Measurements from ENCODE around the gene TRPM3.

Gene TRPM3

DNA sequence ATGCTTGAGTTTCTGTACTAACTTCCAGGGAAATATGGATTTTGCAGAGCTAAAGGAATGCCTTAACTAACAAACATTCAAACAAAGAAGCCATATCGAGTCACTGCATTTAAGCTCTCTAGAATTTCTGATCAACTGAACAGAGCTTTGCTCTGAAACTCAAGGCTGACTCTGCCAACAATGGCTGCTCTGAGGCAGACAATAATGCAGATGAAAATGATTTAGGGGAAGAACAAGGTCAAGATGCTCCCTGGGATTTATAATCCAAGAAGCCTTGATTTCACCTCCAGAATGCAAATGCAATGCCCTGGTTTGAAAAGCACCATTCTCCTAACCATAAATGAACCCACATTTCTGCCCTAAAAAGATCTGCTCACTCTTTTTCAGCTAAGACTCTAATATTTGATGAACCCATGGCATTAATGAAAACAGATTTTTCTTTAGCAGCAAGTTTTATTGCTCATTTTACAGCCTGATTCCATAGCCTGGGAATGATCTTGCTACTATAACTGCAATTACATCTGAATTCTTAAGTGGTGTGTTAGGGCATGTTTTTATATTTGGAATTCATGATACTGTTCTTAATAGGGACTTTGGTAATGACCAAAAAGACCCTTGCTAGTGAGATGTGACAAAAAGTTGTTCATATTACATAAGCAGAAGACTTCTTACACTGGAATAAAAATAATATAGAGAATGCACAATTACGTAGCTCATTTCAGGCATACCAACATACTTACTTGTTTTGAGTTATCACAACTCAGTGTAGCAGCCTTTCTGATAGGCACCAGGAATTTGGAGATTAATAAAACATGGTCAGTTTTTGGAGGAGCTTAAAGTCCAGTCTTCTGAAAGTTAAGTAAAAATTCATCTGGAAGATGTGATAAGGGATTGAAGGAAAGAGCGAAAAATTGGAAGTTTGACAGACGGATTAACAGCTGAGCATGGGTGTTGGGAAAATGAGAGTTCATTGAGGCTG lies 169.4 kb downstream of the TRPM3 start:
- Mint-ChIP-seq H3K27ac (ENCODE audit: low read depth) (no peak overlapping the region), H3K27me3 (no peaks in the 10 kb centered on the region), H3K4me3 (no peak overlapping the region), H3K9me3 (no peaks in the 10 kb centered on the region), H3K4me1 (no peaks in the 10 kb centered on the region), H3K36me3 (ENCODE audit: insufficient read depth) (no peaks in the 10 kb centered on the region)
- DNase-seq (ENCODE audit: low spot score in 2 of 2) = no peak
- no peak for ATAC-seq (replicated peaks; ENCODE audit: extremely low read depth, poor library complexity, severe bottlenecking)

DNA sequence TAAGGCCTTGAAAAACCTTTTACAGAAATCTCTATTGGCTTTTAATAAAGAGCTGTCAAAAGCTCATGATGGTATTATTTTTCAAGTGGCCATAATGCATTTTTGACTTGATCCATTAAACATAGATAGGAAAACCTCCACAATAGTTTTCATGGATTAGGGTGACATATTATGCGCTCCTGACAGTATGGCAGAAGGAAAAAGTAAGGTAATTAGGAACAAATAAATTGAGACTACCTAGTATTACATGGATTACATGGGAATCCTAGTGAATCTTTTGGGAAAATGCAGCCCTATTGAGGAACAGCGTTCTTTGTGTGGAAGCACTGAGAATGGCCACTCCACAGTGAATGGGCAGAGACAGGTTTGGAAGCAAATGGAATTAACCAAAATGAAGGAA lies 171.2 kb downstream of the TRPM3 start:
- no peak for DNase-seq (ENCODE audit: low spot score in 2 of 2)
- H3K9me3 Mint-ChIP-seq = no peaks in the 10 kb centered on the region
- no peak overlapping the region for H3K27ac Mint-ChIP-seq (ENCODE audit: low read depth)
- H3K36me3 Mint-ChIP-seq (ENCODE audit: insufficient read depth) = no peaks in the 10 kb centered on the region
- H3K4me3 Mint-ChIP-seq = no peak overlapping the region
- no peaks in the 10 kb centered on the region for H3K4me1 Mint-ChIP-seq
- ATAC-seq (replicated peaks; ENCODE audit: extremely low read depth, poor library complexity, severe bottlenecking) = no peak
- H3K27me3 Mint-ChIP-seq = no peaks in the 10 kb centered on the region

DNA sequence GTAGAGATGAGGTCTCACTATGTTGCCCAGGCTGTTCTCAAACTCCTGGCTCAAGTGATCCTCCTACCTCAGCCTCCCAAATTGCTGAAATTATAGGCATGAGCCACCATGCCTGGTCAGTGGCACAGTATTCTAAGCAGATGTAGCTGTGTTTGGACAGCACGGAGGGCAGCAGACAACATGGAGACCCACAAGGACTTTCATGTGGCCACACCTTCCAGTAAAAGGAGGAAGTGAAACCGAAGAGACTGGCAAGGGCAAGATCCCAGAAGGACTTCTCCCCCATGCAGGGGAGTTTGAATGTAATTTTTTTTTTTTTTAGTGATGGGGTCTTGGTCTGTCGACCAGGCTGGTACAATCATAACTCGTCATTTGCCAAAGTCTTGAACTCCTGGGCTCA lies 172.2 kb downstream of the TRPM3 start:
- H3K36me3 Mint-ChIP-seq (ENCODE audit: insufficient read depth) = no peaks in the 10 kb centered on the region
- H3K4me3 Mint-ChIP-seq = no peak overlapping the region
- H3K27ac Mint-ChIP-seq (ENCODE audit: low read depth) = no peak overlapping the region

DNA sequence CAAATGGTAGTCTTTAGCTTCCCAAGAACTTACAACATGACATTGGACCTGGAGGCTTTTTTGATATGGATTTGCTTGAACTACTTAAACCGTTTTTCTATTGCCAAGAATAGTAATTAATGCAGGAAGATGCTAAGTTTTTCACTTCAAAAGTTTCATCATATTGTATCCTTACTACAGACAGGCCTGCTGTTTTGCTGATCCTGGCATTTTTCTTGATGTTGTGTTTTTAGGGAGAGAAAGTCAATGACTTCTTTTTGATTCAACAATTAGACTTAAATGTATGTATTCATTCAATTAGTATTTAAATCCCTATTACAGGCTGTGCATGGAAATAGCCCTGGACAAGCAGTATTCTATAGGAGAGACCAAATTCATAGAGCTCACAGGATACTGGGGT lies 172.7 kb downstream of the TRPM3 start:
- Mint-ChIP-seq H3K36me3 (ENCODE audit: insufficient read depth) (no peaks in the 10 kb centered on the region), H3K27ac (ENCODE audit: low read depth) (no peak overlapping the region), H3K4me3 (no peak overlapping the region), H3K27me3 (peaks cover 10% of the 10 kb centered on the region), H3K4me1 (no peaks in the 10 kb centered on the region), H3K9me3 (no peaks in the 10 kb centered on the region)
- ATAC-seq (replicated peaks; ENCODE audit: extremely low read depth, poor library complexity, severe bottlenecking) (no peak), DNase-seq (ENCODE audit: low spot score in 2 of 2) (no peak)

More for the DNA sequence above, 172.2 kb downstream of the TRPM3 start:
- peaks cover 6% of the 10 kb centered on the region for H3K27me3 Mint-ChIP-seq
- ATAC-seq (replicated peaks; ENCODE audit: extremely low read depth, poor library complexity, severe bottlenecking) (no peak), DNase-seq (ENCODE audit: low spot score in 2 of 2) (no peak)
- no peaks in the 10 kb centered on the region for H3K9me3 Mint-ChIP-seq
- no peaks in the 10 kb centered on the region for H3K4me1 Mint-ChIP-seq

DNA sequence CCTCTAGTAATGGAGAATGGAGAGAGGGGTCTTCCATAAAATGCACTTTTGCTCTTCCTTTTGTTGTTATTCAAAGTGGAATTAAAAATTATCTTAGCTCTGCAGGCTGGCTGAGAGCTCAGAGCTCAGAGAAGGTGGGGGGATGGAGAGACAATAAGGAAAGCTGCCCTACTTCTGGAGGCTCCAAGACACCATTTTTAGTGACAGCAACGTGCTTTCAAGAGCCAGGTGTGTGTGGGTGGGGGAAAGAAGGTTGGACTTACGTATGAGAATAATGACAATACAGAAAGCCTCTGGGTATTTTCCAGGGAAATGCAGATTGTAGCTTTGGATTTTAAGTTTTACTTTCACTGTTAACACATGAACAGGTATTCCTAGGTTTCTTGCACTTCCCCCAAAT lies 173.9 kb downstream of the TRPM3 start:
- Mint-ChIP-seq H3K36me3 (ENCODE audit: insufficient read depth) (no peaks in the 10 kb centered on the region), H3K4me1 (no peaks in the 10 kb centered on the region), H3K27ac (ENCODE audit: low read depth) (no peak overlapping the region), H3K4me3 (no peak overlapping the region), H3K27me3 (peaks cover 10% of the 10 kb centered on the region), H3K9me3 (no peaks in the 10 kb centered on the region)
- ATAC-seq (replicated peaks; ENCODE audit: extremely low read depth, poor library complexity, severe bottlenecking) (no peak), DNase-seq (ENCODE audit: low spot score in 2 of 2) (no peak)

DNA sequence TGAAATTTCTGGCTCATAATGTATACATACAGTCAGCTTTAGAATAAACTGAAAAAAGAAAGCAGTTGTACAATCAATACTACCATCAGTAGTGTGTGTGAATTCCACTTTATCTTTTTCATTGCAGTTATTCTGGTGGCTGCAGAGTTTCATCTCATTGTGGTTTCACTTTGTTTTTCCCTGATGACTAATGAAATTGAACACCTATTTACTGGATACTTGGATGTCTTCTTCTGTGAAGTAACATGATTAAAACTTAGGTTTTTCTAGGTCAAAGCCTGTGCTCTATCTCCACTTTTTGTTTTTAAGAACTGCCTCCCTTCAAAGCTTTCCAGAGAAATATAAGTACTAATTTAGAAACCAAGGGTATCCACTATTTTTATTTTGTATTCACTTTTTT lies 174.3 kb downstream of the TRPM3 start:
- no peaks in the 10 kb centered on the region for H3K4me1 Mint-ChIP-seq
- H3K27ac Mint-ChIP-seq (ENCODE audit: low read depth) = no peak overlapping the region
- H3K36me3 Mint-ChIP-seq (ENCODE audit: insufficient read depth) = no peaks in the 10 kb centered on the region
- no peak overlapping the region for H3K4me3 Mint-ChIP-seq
- peaks cover 10% of the 10 kb centered on the region for H3K27me3 Mint-ChIP-seq
- ATAC-seq (replicated peaks; ENCODE audit: extremely low read depth, poor library complexity, severe bottlenecking) (no peak), DNase-seq (ENCODE audit: low spot score in 2 of 2) (no peak)
- no peaks in the 10 kb centered on the region for H3K9me3 Mint-ChIP-seq

DNA sequence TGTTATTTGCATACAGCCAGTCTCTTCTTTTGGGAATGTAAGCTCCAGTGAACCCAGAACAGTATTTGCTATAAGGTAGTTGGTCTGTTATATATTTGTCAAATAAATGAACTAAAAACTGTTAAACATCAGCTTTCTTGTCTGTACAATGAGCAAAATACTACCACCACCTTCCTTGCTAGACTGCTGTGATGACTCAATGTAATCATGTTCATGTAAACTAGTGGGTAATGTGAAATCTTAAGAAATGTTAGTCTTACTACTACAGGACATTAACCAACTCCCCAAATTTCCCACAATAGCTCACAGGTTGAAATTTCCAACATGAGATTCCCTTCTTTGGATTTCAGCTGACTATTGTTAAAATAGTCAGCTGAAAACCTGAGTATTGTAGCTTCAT lies 176.1 kb downstream of the TRPM3 start:
- no peak for ATAC-seq (replicated peaks; ENCODE audit: extremely low read depth, poor library complexity, severe bottlenecking)
- H3K4me3 Mint-ChIP-seq = no peak overlapping the region
- H3K9me3 Mint-ChIP-seq = no peaks in the 10 kb centered on the region
- no peaks in the 10 kb centered on the region for H3K36me3 Mint-ChIP-seq (ENCODE audit: insufficient read depth)
- no peak for DNase-seq (ENCODE audit: low spot score in 2 of 2)
- no peaks in the 10 kb centered on the region for H3K4me1 Mint-ChIP-seq
- H3K27ac Mint-ChIP-seq (ENCODE audit: low read depth) = no peak overlapping the region
- H3K27me3 Mint-ChIP-seq = peaks cover 10% of the 10 kb centered on the region

DNA sequence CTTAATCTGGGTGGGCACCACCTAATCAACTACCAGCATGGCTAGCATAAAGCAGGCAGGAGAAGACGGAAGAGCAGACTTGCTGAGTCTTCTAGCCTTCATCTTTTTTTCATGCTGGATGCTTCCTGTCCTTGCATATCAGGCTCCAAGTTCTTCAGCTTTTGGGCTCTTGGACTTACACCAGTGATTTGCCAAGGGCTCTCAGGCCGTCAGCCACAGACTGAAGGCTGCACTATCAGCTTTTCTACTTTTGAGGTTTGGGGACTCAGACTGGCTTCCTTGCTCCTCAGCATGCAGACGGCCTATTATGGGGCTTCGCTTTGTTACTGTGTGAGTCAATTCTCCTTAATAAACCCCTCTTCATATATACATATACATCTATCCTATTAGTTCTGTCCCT lies 180.2 kb downstream of the TRPM3 start:
- ATAC-seq (replicated peaks; ENCODE audit: extremely low read depth, poor library complexity, severe bottlenecking) = no peak
- Mint-ChIP-seq H3K36me3 (ENCODE audit: insufficient read depth) (no peaks in the 10 kb centered on the region), H3K4me3 (no peak overlapping the region), H3K27ac (ENCODE audit: low read depth) (no peak overlapping the region), H3K4me1 (no peaks in the 10 kb centered on the region), H3K27me3 (peaks cover 10% of the 10 kb centered on the region), H3K9me3 (no peaks in the 10 kb centered on the region)
- no peak for DNase-seq (ENCODE audit: low spot score in 2 of 2)

DNA sequence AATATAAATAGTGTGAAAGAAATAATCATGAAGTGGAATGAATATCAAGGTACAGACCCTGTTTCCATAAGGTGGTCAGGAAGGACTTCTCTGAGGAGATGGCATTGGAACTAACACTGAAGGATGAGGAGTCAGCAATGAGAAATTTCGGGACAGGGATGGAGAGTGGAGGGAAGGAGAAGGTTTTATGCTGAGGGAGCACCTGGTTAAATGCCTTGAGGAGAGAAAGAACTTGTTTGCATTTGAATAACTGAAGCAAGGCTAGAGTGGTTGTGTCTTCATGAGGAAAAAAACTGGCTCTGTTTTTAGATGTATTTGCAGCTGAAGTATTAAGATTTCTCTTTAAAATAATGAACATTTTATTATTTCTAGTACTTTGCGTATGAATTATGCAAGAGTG lies 180.8 kb downstream of the TRPM3 start:
- Mint-ChIP-seq H3K9me3 (no peaks in the 10 kb centered on the region), H3K27me3 (peaks cover 10% of the 10 kb centered on the region), H3K27ac (ENCODE audit: low read depth) (no peak overlapping the region), H3K4me1 (no peaks in the 10 kb centered on the region), H3K4me3 (no peak overlapping the region), H3K36me3 (ENCODE audit: insufficient read depth) (no peaks in the 10 kb centered on the region)
- no peak for ATAC-seq (replicated peaks; ENCODE audit: extremely low read depth, poor library complexity, severe bottlenecking)
- DNase-seq (ENCODE audit: low spot score in 2 of 2) = no peak

DNA sequence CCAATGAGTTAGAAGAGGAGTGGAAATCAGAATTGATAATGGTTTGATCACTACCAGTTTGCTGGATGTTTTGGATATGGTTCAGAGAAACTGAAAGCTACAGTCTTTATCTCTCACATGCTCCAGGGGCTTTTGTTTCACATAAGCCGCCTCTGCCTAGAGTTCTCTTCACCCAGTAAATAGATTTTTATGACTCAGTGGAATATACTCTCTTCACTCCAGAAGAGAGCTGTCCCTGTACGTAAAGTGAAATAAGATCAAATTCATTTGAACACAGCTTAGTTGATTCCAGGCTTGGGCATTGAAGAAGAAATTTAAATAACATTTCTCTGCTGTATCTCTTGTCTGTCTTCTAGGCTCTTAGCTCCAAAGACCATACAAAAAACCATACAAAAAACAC lies 184.9 kb downstream of the TRPM3 start:
- Mint-ChIP-seq H3K27me3 (no peaks in the 10 kb centered on the region), H3K9me3 (no peaks in the 10 kb centered on the region), H3K27ac (ENCODE audit: low read depth) (no peak overlapping the region), H3K4me3 (no peak overlapping the region), H3K36me3 (ENCODE audit: insufficient read depth) (no peaks in the 10 kb centered on the region), H3K4me1 (no peaks in the 10 kb centered on the region)
- ATAC-seq (replicated peaks; ENCODE audit: extremely low read depth, poor library complexity, severe bottlenecking) = no peak
- DNase-seq (ENCODE audit: low spot score in 2 of 2) = no peak

DNA sequence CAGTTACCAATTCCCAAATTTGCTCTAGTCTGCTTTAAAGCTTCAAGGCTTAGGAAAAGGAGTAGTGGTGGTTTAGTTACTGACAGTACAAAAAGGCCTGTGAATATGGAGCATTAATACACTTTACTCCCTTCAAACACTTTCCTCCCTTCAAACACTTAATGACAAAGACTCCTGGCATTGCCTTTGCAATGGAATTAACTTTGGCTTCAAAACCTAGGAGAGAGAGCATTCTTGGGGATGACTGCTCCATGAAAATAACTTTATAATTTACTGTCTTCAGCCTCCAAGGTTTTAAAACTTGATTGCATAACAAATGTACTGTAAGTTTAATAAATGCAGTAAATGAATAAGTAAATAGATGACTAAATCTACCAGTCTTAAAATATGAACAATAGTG lies 185.6 kb downstream of the TRPM3 start:
- Mint-ChIP-seq H3K36me3 (ENCODE audit: insufficient read depth) (no peaks in the 10 kb centered on the region), H3K27ac (ENCODE audit: low read depth) (no peak overlapping the region), H3K9me3 (no peaks in the 10 kb centered on the region), H3K27me3 (no peaks in the 10 kb centered on the region), H3K4me1 (no peaks in the 10 kb centered on the region), H3K4me3 (no peak overlapping the region)
- no peak for DNase-seq (ENCODE audit: low spot score in 2 of 2)
- ATAC-seq (replicated peaks; ENCODE audit: extremely low read depth, poor library complexity, severe bottlenecking) = no peak

DNA sequence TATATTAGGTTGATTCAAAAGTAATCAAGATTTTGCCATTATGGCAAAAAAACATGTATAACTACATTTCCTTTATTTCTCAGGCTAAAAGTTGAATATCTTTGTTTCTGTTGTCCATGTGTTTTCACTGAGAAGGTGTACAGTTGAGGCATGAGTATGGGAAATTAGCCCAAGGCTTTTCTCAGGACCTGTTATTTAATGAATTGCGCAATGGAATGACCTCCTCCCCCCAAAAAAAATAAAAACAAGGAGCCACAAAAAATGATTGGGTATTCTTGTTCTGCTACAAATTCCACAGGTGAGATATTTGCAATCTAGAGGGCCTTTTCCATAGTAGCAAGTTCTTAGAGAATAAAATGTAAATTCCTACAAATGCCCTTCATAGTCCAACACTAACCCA lies 186.8 kb downstream of the TRPM3 start:
- DNase-seq (ENCODE audit: low spot score in 2 of 2) = no peak
- Mint-ChIP-seq H3K27me3 (no peaks in the 10 kb centered on the region), H3K4me1 (no peaks in the 10 kb centered on the region), H3K27ac (ENCODE audit: low read depth) (no peak overlapping the region), H3K9me3 (no peaks in the 10 kb centered on the region), H3K4me3 (no peak overlapping the region), H3K36me3 (ENCODE audit: insufficient read depth) (no peaks in the 10 kb centered on the region)
- ATAC-seq (replicated peaks; ENCODE audit: extremely low read depth, poor library complexity, severe bottlenecking) = no peak

DNA sequence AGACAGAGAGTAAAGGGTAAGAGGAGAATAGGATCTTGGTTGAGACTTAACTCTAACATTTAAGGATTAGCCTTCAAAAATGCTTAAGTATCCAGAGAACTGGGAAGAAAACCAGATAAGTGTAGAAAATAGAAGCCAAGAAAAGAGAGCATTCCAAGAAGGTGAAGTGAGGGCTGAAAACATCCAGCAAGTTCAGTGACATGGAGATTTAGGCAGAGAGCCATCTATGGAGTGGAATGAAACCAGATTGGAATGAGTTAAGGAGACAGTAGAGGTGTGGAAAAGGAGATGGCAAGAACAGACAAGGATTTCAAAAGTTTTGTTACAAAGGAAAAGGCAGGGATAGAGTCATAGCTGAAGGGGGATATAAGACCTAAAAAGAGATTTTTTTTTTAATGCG lies 188.1 kb downstream of the TRPM3 start:
- H3K4me3 Mint-ChIP-seq = no peak overlapping the region
- no peaks in the 10 kb centered on the region for H3K9me3 Mint-ChIP-seq
- no peak overlapping the region for H3K27ac Mint-ChIP-seq (ENCODE audit: low read depth)
- H3K36me3 Mint-ChIP-seq (ENCODE audit: insufficient read depth) = no peaks in the 10 kb centered on the region
- no peaks in the 10 kb centered on the region for H3K4me1 Mint-ChIP-seq
- DNase-seq (ENCODE audit: low spot score in 2 of 2) (no peak), ATAC-seq (replicated peaks; ENCODE audit: extremely low read depth, poor library complexity, severe bottlenecking) (no peak)
- no peaks in the 10 kb centered on the region for H3K27me3 Mint-ChIP-seq
